ENCODE results near the gene METTL17.
A peak's percentile ranks its signal among the peaks of the same experiment; 100 is the strongest.
"Not testable (repeated sequence)": the region's sequence is repeated elsewhere in the genome, so short reads cannot be mapped to it uniquely, and the experiment has no call there.

Gene METTL17

GRCh38 chr14:20989471-20989786 lies 351 bp upstream of the METTL17 start:
- FAIRE-seq (no peak), DNase-seq (ENCODE audit: insufficient read length, low spot score) (no peak)

- FAIRE-seq (no peak), DNase-seq (ENCODE audit: insufficient read length, low spot score) (no peak)
Measured at GRCh38 chr14:20996521-20996920, 6.7 kb downstream of the METTL17 start.

- FAIRE-seq: no peak
- no peak for DNase-seq (ENCODE audit: insufficient read length, low spot score)
Measured at GRCh38 chr14:20997115-20997514, 7.3 kb downstream of the METTL17 start.

- DNase-seq (ENCODE audit: insufficient read length, low spot score): no peak
- no peak for FAIRE-seq
Measured at GRCh38 chr14:20997564-20997963, 7.8 kb downstream of the METTL17 start.

GRCh38 chr14:20998139-20998538 lies 8.4 kb downstream of the METTL17 start:
- FAIRE-seq (no peak), DNase-seq (ENCODE audit: insufficient read length, low spot score) (no peak)

GRCh38 chr14:20998674-20999366 lies 9.0 kb downstream of the METTL17 start, which contains the start of gene SLC39A2:
Gene SLC39A2, plus strand, starts transcription at chr14:20999293. Its CDS starts 154 bp downstream, at chr14:20999447.
- DNase-seq (ENCODE audit: insufficient read length, low spot score) (no peak), FAIRE-seq (no peak)

GRCh38 chr14:20999591-20999990 lies 9.8 kb downstream of the METTL17 start:
- DNase-seq (ENCODE audit: insufficient read length, low spot score) (no peak), FAIRE-seq (no peak)

- no peak for FAIRE-seq
- no peak for DNase-seq (ENCODE audit: insufficient read length, low spot score)
Measured at GRCh38 chr14:21001218-21001617, 11.4 kb downstream of the METTL17 start.

GRCh38 chr14:21003788-21004346 lies 14.1 kb downstream of the METTL17 start:
- no peak for DNase-seq (ENCODE audit: insufficient read length, low spot score)
- no peak for FAIRE-seq

GRCh38 chr14:21009721-21010120 lies 19.9 kb downstream of the METTL17 start:
- not testable (repeated sequence) for DNase-seq (ENCODE audit: insufficient read length, low spot score); FAIRE-seq

- FAIRE-seq (no peak), DNase-seq (ENCODE audit: insufficient read length, low spot score) (no peak)
Measured at GRCh38 chr14:21011136-21011535, 21.4 kb downstream of the METTL17 start.

- FAIRE-seq (no peak), DNase-seq (ENCODE audit: insufficient read length, low spot score) (peak; percentile 67)
Measured at GRCh38 chr14:21014761-21015190, 25.0 kb downstream of the METTL17 start.

- no peak for DNase-seq (ENCODE audit: insufficient read length, low spot score)
- no peak for FAIRE-seq
Measured at GRCh38 chr14:21015312-21015711, 25.5 kb downstream of the METTL17 start.

GRCh38 chr14:21016413-21017190 lies 26.8 kb downstream of the METTL17 start:
- FAIRE-seq (no peak), DNase-seq (ENCODE audit: insufficient read length, low spot score) (no peak)

GRCh38 chr14:21017528-21018245 lies 27.9 kb downstream of the METTL17 start:
- no peak for FAIRE-seq

GRCh38 chr14:21018286-21018685 lies 28.5 kb downstream of the METTL17 start:
- DNase-seq (ENCODE audit: insufficient read length, low spot score) (no peak), FAIRE-seq (no peak)

More at GRCh38 chr14:21017528-21018245, 27.9 kb downstream of the METTL17 start:
- DNase-seq (ENCODE audit: insufficient read length, low spot score): no peak

GRCh38 chr14:21018781-21019180 lies 29.0 kb downstream of the METTL17 start:
- FAIRE-seq (no peak), DNase-seq (ENCODE audit: insufficient read length, low spot score) (no peak)

- no peak for FAIRE-seq
- no peak for DNase-seq (ENCODE audit: insufficient read length, low spot score)
Measured at GRCh38 chr14:21019366-21019765, 29.6 kb downstream of the METTL17 start.

GRCh38 chr14:21020977-21021545 lies 31.3 kb downstream of the METTL17 start:
- no peak for DNase-seq (ENCODE audit: insufficient read length, low spot score)
- no peak for FAIRE-seq

GRCh38 chr14:21022686-21023085 lies 32.9 kb downstream of the METTL17 start:
- no peak for DNase-seq (ENCODE audit: insufficient read length, low spot score)
- FAIRE-seq: no peak

- FAIRE-seq (no peak), DNase-seq (ENCODE audit: insufficient read length, low spot score) (no peak)
Measured at GRCh38 chr14:21023174-21023573, 33.4 kb downstream of the METTL17 start.
